Neuronal stem cell (in vitro differentiated cells): ENCODE measurements around the gene POLR2C.

ENCODE experiments used
- DNase-seq: peaks from one replicate; pipeline ENCODE4 v3.0.0-alpha.2; 2013; ENCODE audit warnings: low spot score
- H2AFZ ChIP-seq: one replicate; pipeline ENCODE4 v1.6.1; 2013; ENCODE audit warnings: mild to moderate bottlenecking, low read length, inconsistent platforms
- H2AK5ac ChIP-seq: 2 replicates; pipeline ENCODE4 v1.6.1; 2013; ENCODE audit warnings: low read depth, mild to moderate bottlenecking, inconsistent platforms, low read length, moderate library complexity, mixed read lengths
- H2BK120ac ChIP-seq: 2 replicates; pipeline ENCODE4 v1.6.1; 2013; ENCODE audit warnings: low read depth, mild to moderate bottlenecking, inconsistent platforms, low read length, moderate library complexity, mixed read lengths
- H2BK12ac ChIP-seq: one replicate; pipeline ENCODE4 v1.6.1; 2013; ENCODE audit warnings: low read length, inconsistent platforms
- H2BK15ac ChIP-seq: 2 replicates; pipeline ENCODE4 v1.6.1; 2013; ENCODE audit warnings: mild to moderate bottlenecking, low read length, inconsistent platforms, mixed read lengths
- H2BK5ac ChIP-seq: one replicate; pipeline ENCODE4 v1.6.1; 2013; ENCODE audit warnings: inconsistent platforms, mild to moderate bottlenecking, low read length, moderate library complexity
- H3K14ac ChIP-seq: one replicate; pipeline ENCODE4 v1.6.1; 2013; ENCODE audit warnings: low read length, inconsistent platforms
- H3K18ac ChIP-seq: 2 replicates; pipeline ENCODE4 v1.6.1; 2013; ENCODE audit warnings: low read length, inconsistent platforms
- H3K23ac ChIP-seq: 2 replicates; pipeline ENCODE4 v1.6.1; 2013; ENCODE audit warnings: low read depth, mild to moderate bottlenecking, mixed read lengths, low read length, inconsistent platforms; ENCODE audit not compliant: poor library complexity
- H3K27ac ChIP-seq: replicated peaks from 3 replicates; pipeline ENCODE4 v1.5.1; 2013; ENCODE audit warnings: low read length, inconsistent platforms
- H3K27me3 ChIP-seq, 3 experiments: 2 replicates each; pipeline ENCODE4 v1.6.1; 2013; ENCODE audit warnings: low read length in 3 of 3, mild to moderate bottlenecking in 2 of 3, inconsistent platforms in 1 of 3, low read depth in 1 of 3, mixed read lengths in 1 of 3, moderate library complexity in 1 of 3; ENCODE audit not compliant: control insufficient read depth in 3 of 3, insufficient read depth in 3 of 3
- H3K36me3 ChIP-seq, 2 donors: replicated peaks in 1 of 2; 2 replicates each; pipeline ENCODE4 v1.6.1; 2013; ENCODE audit warnings: low read length in 2 of 2; ENCODE audit not compliant: control insufficient read depth in 2 of 2, insufficient read depth in 2 of 2
- H3K4ac ChIP-seq: 2 replicates; pipeline ENCODE4 v1.6.1; 2013; ENCODE audit warnings: inconsistent platforms, mild to moderate bottlenecking, low read length, moderate library complexity
- H3K4me1 ChIP-seq, 2 donors: 1 replicate in 1 of 2; 2 replicates in 1 of 2; pipeline ENCODE4 v1.6.1; 2013; ENCODE audit warnings: low read length in 2 of 2, low read depth in 1 of 2; ENCODE audit not compliant: control insufficient read depth in 2 of 2, insufficient read depth in 1 of 2
- H3K4me2 ChIP-seq: one replicate; pipeline ENCODE4 v1.6.1; 2013; ENCODE audit warnings: mild to moderate bottlenecking, low read length, inconsistent platforms; ENCODE audit not compliant: insufficient read depth, poor library complexity, severe bottlenecking
- H3K4me3 ChIP-seq, 2 donors: 2 replicates each; pipeline ENCODE4 v1.5.1; 2013; ENCODE audit warnings: low read length in 2 of 2, mild to moderate bottlenecking in 2 of 2, inconsistent platforms in 1 of 2, moderate library complexity in 1 of 2
- H3K79me1 ChIP-seq: one replicate; pipeline ENCODE4 v1.6.1; 2013; ENCODE audit warnings: low read depth, mild to moderate bottlenecking, inconsistent platforms, low read length, moderate library complexity
- H3K9ac ChIP-seq: one replicate; pipeline ENCODE4 v1.6.1; 2013; ENCODE audit warnings: mild to moderate bottlenecking, low read depth, low read length, inconsistent platforms; ENCODE audit not compliant: poor library complexity
- H3K9me3 ChIP-seq, 2 donors: replicated peaks in 1 of 2; 2 replicates each; pipeline versions ENCODE3 to v1.6.1; 2013; ENCODE audit warnings: low read length in 2 of 2, mild to moderate bottlenecking in 2 of 2, inconsistent platforms in 1 of 2, low read depth in 1 of 2, mixed read lengths in 1 of 2, moderate library complexity in 1 of 2; ENCODE audit not compliant: control insufficient read depth in 2 of 2, insufficient read depth in 1 of 2
- H4K8ac ChIP-seq: one replicate; pipeline ENCODE4 v1.6.1; 2013; ENCODE audit warnings: low read depth, mild to moderate bottlenecking, inconsistent platforms, low read length, moderate library complexity
- H4K91ac ChIP-seq: one replicate; pipeline ENCODE4 v1.6.1; 2013; ENCODE audit warnings: low read length, low read depth, mild to moderate bottlenecking, inconsistent platforms; ENCODE audit not compliant: poor library complexity
- WGBS, 2 donors: extraction: QIAGEN DNeasy Blood & Tissue Kit; methylation state at CpG; one replicate each; pipeline ENCODE4 v1.1.7; 2013; ENCODE audit warnings: missing lambda C conversion rate in 2 of 2, mixed read lengths in 1 of 2; ENCODE audit not compliant: insufficient read length in 2 of 2, insufficient replicate concordance in 1 of 2; ENCODE audit errors: extremely low coverage in 2 of 2; 5-methylcytosine and 5-hydroxymethylcytosine counted together

POLR2C gene

GRCh38 chr16:57505169-57505568 lies 42.7 kb downstream of the POLR2C start:
- no peak overlapping the region for H4K91ac ChIP-seq
- no peak overlapping the region for H4K8ac ChIP-seq
- peaks cover 0 to 40% (median 0%) of the 10 kb centered on the region in 3 experiments for H3K27me3 ChIP-seq
- no peak overlapping the region for H2AFZ ChIP-seq
- H2BK120ac ChIP-seq, result no peak overlapping the region
- H3K23ac ChIP-seq, result no peak overlapping the region
- no peaks in the 10 kb centered on the region for H3K79me1 ChIP-seq
- no peak overlapping the region for H3K18ac ChIP-seq
- no peak overlapping the region for H2BK12ac ChIP-seq
- H2AK5ac ChIP-seq, result no peak overlapping the region
- no CpG with 5 or more reads among the region's 6 CpGs for WGBS, 2 donors
- H3K27ac ChIP-seq, result no peak overlapping the region
- H3K4me2 ChIP-seq, result no peak overlapping the region
- H3K14ac ChIP-seq, result no peak overlapping the region
- DNase-seq, result no peak
- no peak overlapping the region for H3K4ac ChIP-seq
- no peak overlapping the region for H3K4me3 ChIP-seq
- no peaks in the 10 kb centered on the region for H3K36me3 ChIP-seq
- H3K9ac ChIP-seq, result no peak overlapping the region
- H3K9me3 ChIP-seq, result no peaks in the 10 kb centered on the region
- no peak overlapping the region for H2BK5ac ChIP-seq
- H2BK15ac ChIP-seq, result no peak overlapping the region
- peaks cover 6 to 13% of the 10 kb centered on the region in 2 donors for H3K4me1 ChIP-seq

DNA sequence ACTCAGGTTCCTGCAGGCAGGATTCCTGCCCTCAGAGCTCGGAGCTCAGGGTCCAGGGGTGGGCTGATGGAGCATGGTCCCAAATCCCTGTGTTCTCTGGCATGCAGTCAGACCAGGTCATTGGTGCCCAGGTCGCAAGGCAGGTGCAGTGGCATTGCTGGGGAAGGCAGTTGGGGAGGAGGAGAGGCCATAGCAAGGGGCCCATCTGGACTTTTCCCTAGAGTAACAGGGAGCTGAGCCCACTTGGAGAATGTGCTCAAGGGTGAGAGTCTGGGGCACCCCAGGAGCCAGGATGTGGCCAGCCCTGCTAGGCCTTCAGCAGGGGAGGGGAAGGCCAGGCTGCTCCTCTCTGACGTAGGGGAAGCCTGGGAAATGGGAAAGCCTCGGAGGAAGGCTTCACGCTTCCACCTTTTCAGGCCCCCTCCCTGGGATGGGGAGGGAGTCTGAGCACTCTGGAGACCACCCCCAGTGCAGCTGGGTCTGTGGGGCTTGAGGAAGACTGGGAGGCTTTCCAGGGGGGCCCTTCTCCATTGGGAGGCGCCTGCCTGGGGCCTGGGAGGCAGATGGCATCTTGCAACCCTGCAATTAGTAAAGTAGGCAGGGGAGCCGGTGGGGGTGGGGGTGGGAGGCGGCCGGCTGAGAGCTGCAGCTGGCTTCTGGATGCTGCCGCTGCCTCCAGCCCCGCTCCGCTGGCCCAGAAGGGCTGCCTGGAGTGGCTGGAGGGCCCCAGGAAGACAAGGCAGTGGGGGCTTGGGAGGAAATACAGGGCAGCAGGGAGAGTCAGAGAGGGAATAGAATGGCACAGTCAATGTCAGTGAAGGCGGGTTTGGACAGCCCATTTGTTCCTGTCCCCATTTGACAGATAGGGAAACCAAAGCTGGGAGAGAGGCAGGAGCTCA lies 44.9 kb downstream of the POLR2C start:
- no peak for DNase-seq
- no peak overlapping the region for H3K27ac ChIP-seq

GRCh38 chr16:57508035-57508425 lies 45.6 kb downstream of the POLR2C start:
- peak overlapping the region; percentile 87 for H3K18ac ChIP-seq
- DNase-seq, result no peak
- H3K23ac ChIP-seq, result no peak overlapping the region
- peak overlapping the region; percentile 96 for H2AK5ac ChIP-seq
- H3K27me3 ChIP-seq, result peaks cover 0 to 32% (median 0%) of the 10 kb centered on the region in 3 experiments
- no peak overlapping the region for H3K4ac ChIP-seq
- H3K27ac ChIP-seq, result no peak overlapping the region
- peaks cover 6 to 20% of the 10 kb centered on the region in 2 donors for H3K4me1 ChIP-seq
- H4K91ac ChIP-seq, result no peak overlapping the region
- no peaks in the 10 kb centered on the region for H3K79me1 ChIP-seq
- no peaks in the 10 kb centered on the region for H3K9me3 ChIP-seq
- peaks cover 2 to 4% of the 10 kb centered on the region in 2 donors for H3K36me3 ChIP-seq
- no peak overlapping the region for H2BK12ac ChIP-seq
- WGBS, 2 donors, result no CpG with 5 or more reads among the region's 3 CpGs
- no peak overlapping the region for H3K9ac ChIP-seq
- no peak overlapping the region for H3K4me3 ChIP-seq
- peak overlapping the region; percentile 87 for H2BK15ac ChIP-seq
- H2BK120ac ChIP-seq, result peak overlapping the region; percentile 9
- H3K4me2 ChIP-seq, result no peak overlapping the region
- H2AFZ ChIP-seq, result peak overlapping the region; percentile 72
- H3K14ac ChIP-seq, result peak overlapping the region; percentile 49
- peak overlapping the region; percentile 92 for H2BK5ac ChIP-seq
- H4K8ac ChIP-seq, result peak overlapping the region; percentile 27

More for the DNA sequence above, 44.9 kb downstream of the POLR2C start:
- no peaks in the 10 kb centered on the region for H3K9me3 ChIP-seq
- H2BK15ac ChIP-seq, result no peak overlapping the region
- peaks cover 6 to 20% of the 10 kb centered on the region in 2 donors for H3K4me1 ChIP-seq
- no peaks in the 10 kb centered on the region for H3K79me1 ChIP-seq
- H2BK120ac ChIP-seq, result no peak overlapping the region
- no peak overlapping the region for H3K23ac ChIP-seq
- no peak overlapping the region for H3K4ac ChIP-seq
- H3K4me2 ChIP-seq, result no peak overlapping the region
- H2BK12ac ChIP-seq, result no peak overlapping the region
- H3K18ac ChIP-seq, result peak overlapping the region; percentile 83
- no CpG with 5 or more reads among the region's 13 CpGs for WGBS, 2 donors
- peak overlapping the region; percentile 30 for H3K9ac ChIP-seq
- H3K4me3 ChIP-seq, result no peak overlapping the region
- H3K36me3 ChIP-seq, result peaks cover 0 to under 1% of the 10 kb centered on the region in 2 donors
- no peak overlapping the region for H2AK5ac ChIP-seq
- peak overlapping the region; percentile 39 for H3K14ac ChIP-seq
- no peak overlapping the region for H4K8ac ChIP-seq
- peak overlapping the region; percentile 72 for H2AFZ ChIP-seq
- H2BK5ac ChIP-seq, result no peak overlapping the region
- peaks cover 0 to 36% (median 0%) of the 10 kb centered on the region in 3 experiments for H3K27me3 ChIP-seq
- H4K91ac ChIP-seq, result no peak overlapping the region

- Histone ChIP-seq H3K36me3 (peaks cover 4 to 5% of the 10 kb centered on the region in 2 donors), H2BK5ac (no peak overlapping the region), H3K79me1 (no peaks in the 10 kb centered on the region), H3K14ac (no peak overlapping the region), H2AK5ac (no peak overlapping the region), H2AFZ (peak overlapping the region; percentile 84), H3K4me3 (no peak overlapping the region), H4K91ac (no peak overlapping the region), H3K27me3 (peaks cover 0 to 18% (median 0%) of the 10 kb centered on the region in 3 experiments), H3K4me1 (peaks cover 4 to 20% of the 10 kb centered on the region in 2 donors), H3K9me3 (no peaks in the 10 kb centered on the region), H3K4ac (no peak overlapping the region), H2BK15ac (no peak overlapping the region), H3K4me2 (no peak overlapping the region), H3K9ac (no peak overlapping the region), H4K8ac (no peak overlapping the region), H3K27ac (no peak overlapping the region), H3K23ac (no peak overlapping the region), H3K18ac (no peak overlapping the region), H2BK12ac (no peak overlapping the region), H2BK120ac (no peak overlapping the region)
- DNase-seq, result no peak
- WGBS, 2 donors, result no CpG with 5 or more reads among the region's 12 CpGs
These were observed 46.9 kb downstream of the POLR2C start for GRCh38 chr16:57509231-57509923.
